GM21737 (cell line): Measurements from ENCODE around the gene TSHZ3.

Experiments used
- ATAC-seq: cut with Tn5 transposase; IDR thresholded peaks from one replicate; pipeline ENCODE4 v1.9.1; 2021; ENCODE audit warnings: mild to moderate bottlenecking, moderate library complexity; ENCODE audit not compliant: unreplicated experiment

The TSHZ3 gene

GRCh38 chr19:31339411-31339810, 9.8 kb downstream of the TSHZ3 start:
- no peak for ATAC-seq

- ATAC-seq: no peak
These were observed 11.0 kb downstream of the TSHZ3 start for GRCh38 chr19:31338069-31338776.

GRCh38 chr19:31337008-31337914, 12.0 kb downstream of the TSHZ3 start:
- ATAC-seq: no peak

- ATAC-seq: no peak
These were observed 13.5 kb downstream of the TSHZ3 start for GRCh38 chr19:31335716-31336115.

GRCh38 chr19:31334849-31335624, 14.2 kb downstream of the TSHZ3 start:
- ATAC-seq: no peak

GRCh38 chr19:31334101-31334848, 15.0 kb downstream of the TSHZ3 start:
- ATAC-seq: no peak

- no peak for ATAC-seq
These were observed 17.1 kb downstream of the TSHZ3 start for GRCh38 chr19:31332096-31332495.

GRCh38 chr19:31331536-31331935, 17.7 kb downstream of the TSHZ3 start:
- no peak for ATAC-seq

- ATAC-seq: no peak
These were observed 18.5 kb downstream of the TSHZ3 start for GRCh38 chr19:31330761-31331160.

GRCh38 chr19:31330237-31330636, 19.0 kb downstream of the TSHZ3 start:
- no peak for ATAC-seq

GRCh38 chr19:31329819-31330218, 19.4 kb downstream of the TSHZ3 start:
- no peak for ATAC-seq

- no peak for ATAC-seq
These were observed 21.0 kb downstream of the TSHZ3 start for GRCh38 chr19:31328238-31328637.

GRCh38 chr19:31326329-31327028, 22.8 kb downstream of the TSHZ3 start:
- ATAC-seq: no peak

- no peak for ATAC-seq
These were observed 23.9 kb downstream of the TSHZ3 start for GRCh38 chr19:31325342-31325741.

GRCh38 chr19:31319465-31319864, 29.8 kb downstream of the TSHZ3 start:
- ATAC-seq: no peak

- no peak for ATAC-seq
These were observed 30.3 kb downstream of the TSHZ3 start for GRCh38 chr19:31318790-31319425.

GRCh38 chr19:31317570-31317969, 31.7 kb downstream of the TSHZ3 start:
- ATAC-seq: no peak

- ATAC-seq: no peak
These were observed 32.1 kb downstream of the TSHZ3 start for GRCh38 chr19:31317093-31317492.

- no peak for ATAC-seq
These were observed 32.9 kb downstream of the TSHZ3 start for GRCh38 chr19:31316201-31316951.
